GM12875 (cell line): ENCODE results near the gene EML1.

Experiments used
- H3K4me3 ChIP-seq: one replicate; pipeline ENCODE4 v1.5.1; 2011; ENCODE audit warnings: low read depth, low read length, control low read depth
- CTCF ChIP-seq: IDR thresholded peaks from 2 replicates; pipeline ENCODE4 v1.5.1; 2011; ENCODE audit warnings: low read depth, mild to moderate bottlenecking, control low read depth, inconsistent platforms, low read length, moderate library complexity, borderline replicate concordance; ENCODE audit not compliant: insufficient read depth

The EML1 gene

GRCh38 chr14:99802301-99803105 lies 9.3 kb downstream of the EML1 start:
- H3K4me3 ChIP-seq = no peak overlapping the region
- TF ChIP-seq CTCF = no peak

GRCh38 chr14:99803106-99803775 lies 10.0 kb downstream of the EML1 start:
- H3K4me3 ChIP-seq = no peak overlapping the region
- no peak for TF ChIP-seq CTCF

GRCh38 chr14:99803803-99804202 lies 10.6 kb downstream of the EML1 start:
- no peak for TF ChIP-seq CTCF

GRCh38 chr14:99805757-99806439 lies 12.7 kb downstream of the EML1 start:
- no peak overlapping the region for H3K4me3 ChIP-seq
- no peak for TF ChIP-seq CTCF

More at GRCh38 chr14:99803803-99804202, 10.6 kb downstream of the EML1 start:
- H3K4me3 ChIP-seq = no peak overlapping the region

DNA sequence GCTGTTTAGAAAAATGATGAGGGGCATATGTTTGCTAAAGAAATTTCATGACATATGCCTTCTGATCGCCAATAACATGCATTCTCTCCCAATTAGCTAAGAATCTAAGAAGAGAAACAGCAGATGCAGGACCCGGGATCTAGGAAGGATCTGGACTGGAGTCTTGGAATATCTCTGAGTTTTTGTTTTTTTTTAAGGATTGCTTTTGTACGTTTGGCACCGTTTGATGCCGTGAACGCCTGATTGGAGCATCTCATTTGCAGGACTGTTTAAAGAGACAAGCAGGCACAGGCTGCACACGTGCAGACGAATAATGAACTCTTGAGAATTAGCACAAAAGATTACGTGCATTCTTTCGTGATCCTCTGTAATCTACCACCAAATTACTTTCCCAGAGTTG lies 13.6 kb downstream of the EML1 start:
- no peak for TF ChIP-seq CTCF
- no peak overlapping the region for H3K4me3 ChIP-seq

- no peak for TF ChIP-seq CTCF
- no peak overlapping the region for H3K4me3 ChIP-seq
Measured at GRCh38 chr14:99807413-99808153, 14.4 kb downstream of the EML1 start.
